ENCODE measurements around the gene AKR7A2.
"Not testable (repeated sequence)": the region's sequence is repeated elsewhere in the genome, so short reads cannot be mapped to it uniquely, and the experiment has no call there.

The AKR7A2 gene

GRCh38 chr1:19268445-19268844 is 43.5 kb downstream of the AKR7A2 start:
- DNase-seq (ENCODE audit: low spot score), result no peak

GRCh38 chr1:19262744-19263143 is 49.2 kb downstream of the AKR7A2 start:
- no peak for DNase-seq (ENCODE audit: low spot score)

- no peak for DNase-seq (ENCODE audit: low spot score)
Observed at GRCh38 chr1:19262047-19262446, 49.9 kb downstream of the AKR7A2 start.

DNA sequence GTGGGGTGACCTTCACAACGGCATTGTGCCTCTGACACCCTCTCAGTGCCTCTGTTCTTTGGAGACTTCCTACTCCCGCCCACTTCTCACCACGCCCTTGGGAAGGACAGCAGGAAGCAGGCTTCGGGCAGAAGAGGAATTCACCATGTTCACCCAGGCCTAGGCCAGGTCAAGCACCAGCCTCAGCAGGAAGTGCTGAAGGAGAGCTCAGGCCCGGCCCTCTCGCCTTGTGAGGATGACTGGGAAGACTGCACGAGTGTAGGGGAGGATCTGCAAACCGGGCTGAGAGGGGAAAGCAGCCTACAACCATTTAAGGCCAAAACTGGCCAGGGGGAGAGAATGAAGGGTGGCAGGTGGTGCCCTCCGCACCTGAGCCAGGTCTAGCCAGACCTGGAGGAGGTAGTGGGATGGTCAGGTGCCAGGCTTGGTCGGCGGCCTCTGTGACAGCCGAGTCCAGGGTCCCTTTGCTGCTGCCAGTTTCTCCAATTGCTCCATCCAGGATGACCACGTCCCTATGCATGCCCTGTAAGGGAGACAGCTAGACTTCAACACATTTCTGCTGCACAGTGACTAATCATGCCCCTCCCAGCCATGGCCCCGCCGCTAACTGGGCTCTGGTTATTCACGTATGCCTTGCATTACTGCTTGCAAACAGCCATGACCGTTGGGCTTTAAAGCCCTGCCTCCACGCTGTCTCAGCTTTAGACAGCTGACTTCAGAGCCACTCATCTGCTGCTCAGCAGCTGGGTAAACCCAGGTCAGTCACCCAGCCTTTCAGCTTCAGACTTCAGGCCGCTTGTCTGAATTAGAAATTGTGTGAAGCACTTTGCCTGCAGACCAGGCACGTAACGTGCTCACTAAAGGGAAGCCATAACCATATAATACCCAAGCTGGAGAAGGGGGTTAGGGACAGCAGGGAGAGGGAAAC is 51.5 kb downstream of the AKR7A2 start:
- no peak for DNase-seq (ENCODE audit: low spot score)

DNA sequence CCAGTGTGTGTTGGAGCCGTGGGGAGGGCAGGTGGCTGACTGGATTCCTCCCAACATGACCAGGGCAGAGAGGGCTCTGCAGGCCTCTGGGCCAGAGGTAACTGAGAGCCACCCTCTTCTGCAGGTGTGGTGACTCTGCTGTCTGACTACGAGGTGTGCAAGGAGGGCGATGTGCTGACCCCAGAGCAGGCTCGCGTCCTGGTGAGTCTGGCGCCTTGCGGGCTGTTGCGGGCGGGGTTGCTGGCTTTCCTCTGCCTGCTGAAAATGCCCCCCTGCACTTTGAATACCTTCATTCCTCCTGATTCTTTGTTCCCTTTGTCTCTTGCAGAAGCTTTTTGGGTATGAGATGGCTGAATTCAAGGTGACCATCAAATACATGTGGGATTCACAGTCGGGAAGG is 53.6 kb downstream of the AKR7A2 start:
- no peak for DNase-seq (ENCODE audit: low spot score)

GRCh38 chr1:19257178-19257914 is 54.6 kb downstream of the AKR7A2 start:
- DNase-seq (ENCODE audit: low spot score), result no peak

DNA sequence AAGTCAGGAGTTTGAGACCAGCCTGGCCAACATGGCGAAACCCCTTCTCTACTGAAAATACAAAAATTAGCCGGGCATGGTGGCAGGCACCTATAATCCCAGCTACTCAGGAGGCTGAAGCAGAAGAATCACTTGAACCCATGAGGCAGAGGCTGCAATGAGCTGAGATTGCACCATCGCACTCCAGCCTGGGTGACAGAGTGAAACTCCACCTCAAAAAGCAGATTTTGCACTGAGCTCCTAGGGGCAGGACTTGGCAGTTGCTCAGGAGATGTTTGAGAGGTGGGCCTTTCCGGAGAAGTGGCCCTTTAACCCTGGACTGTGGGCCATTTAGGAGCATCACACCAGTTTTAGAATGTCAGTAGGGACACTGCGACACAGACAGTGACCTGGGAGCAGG is 55.6 kb downstream of the AKR7A2 start:
- not testable (repeated sequence) for DNase-seq (ENCODE audit: low spot score)

DNA sequence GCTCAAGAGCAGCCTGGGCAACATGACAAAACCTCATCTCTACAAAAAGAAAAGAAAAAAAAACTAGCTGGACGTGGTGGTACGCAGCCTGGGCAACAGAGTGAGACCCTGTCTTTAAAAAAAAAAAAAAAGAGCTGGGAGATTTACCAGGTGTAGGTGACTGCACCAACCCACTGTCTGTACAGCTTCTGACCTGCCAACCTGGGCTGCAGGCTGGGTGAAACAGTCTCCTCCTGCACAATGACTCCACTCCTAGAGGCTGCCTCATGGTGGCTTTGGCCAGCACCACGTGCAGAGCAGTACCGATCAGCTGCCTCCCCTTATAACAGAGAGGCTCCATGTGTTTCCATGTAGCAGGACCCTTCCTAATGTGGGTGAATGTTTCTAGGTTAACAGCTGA is 56.7 kb downstream of the AKR7A2 start:
- DNase-seq (ENCODE audit: low spot score), result no peak

DNA sequence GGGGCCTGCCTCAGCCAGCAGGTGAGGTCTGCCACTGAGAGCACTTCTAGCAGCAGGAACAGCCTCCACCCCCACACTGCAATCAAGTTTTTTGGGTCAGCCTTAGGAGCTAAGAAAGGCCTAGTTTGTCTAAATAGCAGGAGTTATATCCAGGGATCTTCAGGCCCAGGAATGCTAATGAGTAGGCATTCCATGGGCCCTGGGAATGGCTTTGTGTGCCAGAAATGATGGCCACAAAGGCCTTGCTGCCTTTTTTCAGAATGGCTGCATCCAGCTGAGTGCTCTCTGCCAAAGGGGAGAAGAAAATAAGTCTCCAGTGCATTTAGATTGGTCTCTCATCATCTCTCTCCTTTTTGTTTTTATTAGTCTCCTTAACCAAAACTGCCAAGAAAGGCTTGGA is 57.5 kb downstream of the AKR7A2 start:
- no peak for DNase-seq (ENCODE audit: low spot score)

Small RNAs within 50 kb of the gene (small RNA-seq; reads per million reads assigned to genes)
- gene RNU6-1099P, result 0 to 0.05 reads per million in 2 experiments
